A673 (cell line): ENCODE data around the gene HACD2. TPM values are rescaled to one million over a fixed set of nuclear protein-coding genes. Genes with fewer than 3 reads are reported as not detected.

Source experiments
- BruUV-seq: library from RNA; stranded (reverse); fragments of 400-500 nt; replicated peaks from 2 replicates; lab custom pipeline; 2021; lab: Mats Ljungman, UMichigan
- CTCF ChIA-PET: fragments of 300-600 bp; sonication (Branson Sonifier 250); formaldehyde crosslinking; loops from one replicate; lab custom pipeline; 2022; ENCODE audit warnings: antibody characterized with exemption; lab: Charles Lee
- POLR2A ChIA-PET: fragments of 300-600 bp; sonication (Branson Sonifier 250); formaldehyde crosslinking; loops from one replicate; lab custom pipeline; 2022; ENCODE audit warnings: antibody characterized with exemption; ENCODE audit not compliant: low non-redundant PET; lab: Charles Lee
- DNase-seq: peaks from one replicate; pipeline ENCODE4 v3.0.0-alpha.2; 2015; ENCODE audit warnings: low spot score
- H3K27ac ChIP-seq: fragments of 200-600 bp; sonication (generic); 2 replicates; pipeline ENCODE4 v1.5.1; 2016; ENCODE audit warnings: mixed run types, low read depth, mild to moderate bottlenecking, mixed read lengths, antibody characterized with exemption, low read length; ENCODE audit not compliant: poor library complexity, severe bottlenecking
- H3K27me3 ChIP-seq: fragments of 200-600 bp; sonication (generic); replicated peaks from 2 replicates; pipeline ENCODE4 v1.6.1; 2017; ENCODE audit warnings: mixed run types, low read depth, mild to moderate bottlenecking, mixed read lengths, antibody characterized with exemption, low read length; ENCODE audit not compliant: insufficient read depth, poor library complexity
- H3K36me3 ChIP-seq: fragments of 200-600 bp; sonication (generic); 2 replicates; pipeline ENCODE4 v1.6.1; 2016; ENCODE audit warnings: mixed run types, mild to moderate bottlenecking, mixed read lengths, antibody characterized with exemption, low read length; ENCODE audit not compliant: insufficient read depth, poor library complexity, severe bottlenecking
- H3K4me1 ChIP-seq: fragments of 200-600 bp; sonication (generic); 2 replicates; pipeline ENCODE4 v1.6.1; 2017; ENCODE audit warnings: mixed run types, mild to moderate bottlenecking, mixed read lengths, antibody characterized with exemption, low read length; ENCODE audit not compliant: insufficient read depth, poor library complexity, severe bottlenecking
- H3K4me3 ChIP-seq: fragments of 200-600 bp; sonication (generic); 2 replicates; pipeline ENCODE4 v1.5.1; 2016; ENCODE audit warnings: low read depth, mixed run types, mild to moderate bottlenecking, mixed read lengths, low read length; ENCODE audit not compliant: poor library complexity, severe bottlenecking
- H3K9me3 ChIP-seq: fragments of 200-600 bp; sonication (generic); 2 replicates; pipeline ENCODE4 v1.6.1; 2016; ENCODE audit warnings: mixed run types, low read depth, mild to moderate bottlenecking, mixed read lengths, antibody characterized with exemption, low read length; ENCODE audit not compliant: poor library complexity, severe bottlenecking
- EZH2 ChIP-seq: fragments of 200-600 bp; sonication (generic); IDR thresholded peaks from 2 replicates; pipeline ENCODE4 v1.6.1; 2017; ENCODE audit warnings: borderline replicate concordance, low read depth, mild to moderate bottlenecking, mixed read lengths, antibody characterized with exemption, low read length; ENCODE audit not compliant: poor library complexity, severe bottlenecking
- intact Hi-C: fragments of 100-400 bp; cut with micrococcal nuclease; formaldehyde crosslinking; loops from one replicate; pipeline ENCODE4 v1.10.0; 2022; ENCODE audit not compliant: unreplicated experiment
- total RNA-seq: library from RNA; stranded (reverse); gene quantifications from 2 replicates; pipeline ENCODE4 v1.2.3, GENCODE V29; 2021
- TF ChIP-seq, protein P1 (sequence below): fragments of 300-800, 200-600 bp; sonication (generic); conservative IDR thresholded peaks from 2 replicates; pipeline ENCODE4 v1.5.1; 2017; ENCODE audit warnings: low read depth, mild to moderate bottlenecking, antibody characterized with exemption, low read length, moderate library complexity, mixed read lengths

Gene HACD2
- total RNA-seq, 1 experiment from 2014 or later, result 49.3 TPM

DNA sequence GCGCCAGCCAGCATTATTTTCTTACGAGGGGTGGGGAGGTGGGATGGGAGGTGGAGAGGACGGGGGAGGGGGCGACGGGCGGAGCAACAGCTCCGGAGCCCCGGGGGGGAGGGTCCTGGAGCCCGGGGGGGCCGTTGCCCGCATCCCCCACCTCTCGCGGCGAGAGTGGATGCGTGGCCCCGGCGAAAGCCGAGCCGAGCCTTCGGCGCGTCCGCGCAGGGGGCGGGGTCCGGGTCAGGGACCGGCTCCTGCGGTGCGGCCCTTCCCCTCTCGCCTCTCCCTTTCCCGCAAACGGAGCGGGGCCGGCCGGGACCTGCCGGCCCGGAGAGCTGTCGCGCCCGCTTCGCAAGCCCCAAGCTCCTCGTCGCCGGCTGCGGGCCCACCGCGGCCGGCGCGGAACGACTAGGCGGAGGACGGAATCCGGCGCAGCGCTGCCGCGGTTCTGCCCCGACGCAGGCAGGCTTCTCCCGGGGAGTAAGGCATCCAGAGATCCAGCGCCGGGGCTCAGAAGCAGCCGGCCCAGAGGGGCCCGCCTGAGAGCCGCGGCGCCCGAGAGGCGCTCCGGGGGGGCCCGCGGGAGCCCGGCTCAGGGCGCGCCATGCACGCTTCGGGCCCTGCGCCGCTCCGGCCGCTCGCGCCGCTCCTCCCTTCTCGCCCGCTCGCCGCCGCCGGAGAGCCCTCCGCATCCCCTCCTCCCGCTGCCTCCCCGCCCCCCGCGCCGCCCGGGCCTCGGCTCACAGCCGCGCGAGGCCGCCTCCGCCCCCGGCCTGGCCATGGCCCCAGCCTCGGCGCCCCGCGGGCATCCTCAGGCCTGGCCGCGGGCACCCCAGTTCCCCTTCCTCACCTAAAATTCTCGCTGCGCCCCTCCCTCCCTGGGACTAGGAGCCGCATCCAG is 135.5 kb downstream of the HACD2 start:
- no peaks in the 10 kb centered on the region for H3K4me1 ChIP-seq
- H3K36me3 ChIP-seq, result no peaks in the 10 kb centered on the region
- H3K27ac ChIP-seq, result no peak overlapping the region
- peaks cover 75% of the 10 kb centered on the region for H3K27me3 ChIP-seq
- intact Hi-C loops, result no loop called here
- peak overlapping the region; percentile 45 for H3K4me3 ChIP-seq
- ChIA-PET POLR2A (no interaction called here), CTCF (interaction anchor here (0.7 kb wide), 1 partner anchor 113 kb away, joined by 7 read pairs; no protein-coding TSS in a partner anchor)
- BruUV-seq, result no TSS peak
- peak; percentile 35 for DNase-seq
- H3K9me3 ChIP-seq, result no peaks in the 10 kb centered on the region
- no peak for TF ChIP-seq EZH2
- TF ChIP-seq, protein P1, sequence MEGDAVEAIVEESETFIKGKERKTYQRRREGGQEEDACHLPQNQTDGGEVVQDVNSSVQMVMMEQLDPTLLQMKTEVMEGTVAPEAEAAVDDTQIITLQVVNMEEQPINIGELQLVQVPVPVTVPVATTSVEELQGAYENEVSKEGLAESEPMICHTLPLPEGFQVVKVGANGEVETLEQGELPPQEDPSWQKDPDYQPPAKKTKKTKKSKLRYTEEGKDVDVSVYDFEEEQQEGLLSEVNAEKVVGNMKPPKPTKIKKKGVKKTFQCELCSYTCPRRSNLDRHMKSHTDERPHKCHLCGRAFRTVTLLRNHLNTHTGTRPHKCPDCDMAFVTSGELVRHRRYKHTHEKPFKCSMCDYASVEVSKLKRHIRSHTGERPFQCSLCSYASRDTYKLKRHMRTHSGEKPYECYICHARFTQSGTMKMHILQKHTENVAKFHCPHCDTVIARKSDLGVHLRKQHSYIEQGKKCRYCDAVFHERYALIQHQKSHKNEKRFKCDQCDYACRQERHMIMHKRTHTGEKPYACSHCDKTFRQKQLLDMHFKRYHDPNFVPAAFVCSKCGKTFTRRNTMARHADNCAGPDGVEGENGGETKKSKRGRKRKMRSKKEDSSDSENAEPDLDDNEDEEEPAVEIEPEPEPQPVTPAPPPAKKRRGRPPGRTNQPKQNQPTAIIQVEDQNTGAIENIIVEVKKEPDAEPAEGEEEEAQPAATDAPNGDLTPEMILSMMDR, result no peak

DNA sequence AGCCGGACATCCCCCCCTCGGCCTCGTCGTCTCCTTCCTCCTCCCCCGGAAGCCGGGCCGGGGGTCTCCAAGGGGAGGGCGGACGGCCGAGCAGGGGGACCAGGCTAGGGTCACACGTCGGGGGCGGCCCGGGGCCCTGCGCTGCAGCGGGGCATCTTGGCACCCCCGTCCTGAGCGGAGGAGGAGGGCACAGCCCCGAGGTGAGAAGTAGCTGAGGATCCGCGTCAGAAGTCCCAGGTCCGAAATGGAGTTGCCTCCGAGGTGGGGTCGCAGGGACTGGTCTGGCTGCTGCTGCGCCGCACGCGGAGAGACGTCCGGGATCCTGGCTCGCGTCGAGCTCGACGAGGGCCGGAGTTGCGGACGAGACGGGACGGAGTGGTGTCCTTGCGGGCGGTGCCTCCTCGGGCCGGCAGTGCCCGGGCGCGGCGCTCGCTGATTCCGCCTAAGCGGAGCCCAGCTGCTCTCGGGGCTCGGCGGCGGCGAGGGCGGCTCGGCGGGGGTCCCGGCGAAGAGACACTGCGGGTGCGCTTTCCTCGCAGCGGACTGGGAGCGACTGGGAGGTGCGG is 136.2 kb downstream of the HACD2 start, which contains the start of gene ADCY5:
Gene ADCY5, minus strand, starts transcription at position 555 of the 566 bp plus-strand sequence. Its CDS starts 545 bp downstream, at position 10.
- peaks cover 78% of the 10 kb centered on the region for H3K27me3 ChIP-seq
- no peak for DNase-seq
- no peaks in the 10 kb centered on the region for H3K4me1 ChIP-seq
- peak; percentile 78 for TF ChIP-seq EZH2
- TF ChIP-seq, protein P1, result no peak
- H3K4me3 ChIP-seq, result peak within 1 kb of the TSS; percentile 45
- intact Hi-C loops, result no loop called here
- ChIA-PET CTCF (interaction anchor here (0.7 kb wide), 1 partner anchor 114 kb away, joined by 7 read pairs; no protein-coding TSS in a partner anchor), POLR2A (no interaction called here)
- H3K9me3 ChIP-seq, result no peaks in the 10 kb centered on the region
- no peak within 1 kb of the TSS for H3K27ac ChIP-seq
- no peaks in the 10 kb centered on the region for H3K36me3 ChIP-seq
- no TSS peak for BruUV-seq

DNA sequence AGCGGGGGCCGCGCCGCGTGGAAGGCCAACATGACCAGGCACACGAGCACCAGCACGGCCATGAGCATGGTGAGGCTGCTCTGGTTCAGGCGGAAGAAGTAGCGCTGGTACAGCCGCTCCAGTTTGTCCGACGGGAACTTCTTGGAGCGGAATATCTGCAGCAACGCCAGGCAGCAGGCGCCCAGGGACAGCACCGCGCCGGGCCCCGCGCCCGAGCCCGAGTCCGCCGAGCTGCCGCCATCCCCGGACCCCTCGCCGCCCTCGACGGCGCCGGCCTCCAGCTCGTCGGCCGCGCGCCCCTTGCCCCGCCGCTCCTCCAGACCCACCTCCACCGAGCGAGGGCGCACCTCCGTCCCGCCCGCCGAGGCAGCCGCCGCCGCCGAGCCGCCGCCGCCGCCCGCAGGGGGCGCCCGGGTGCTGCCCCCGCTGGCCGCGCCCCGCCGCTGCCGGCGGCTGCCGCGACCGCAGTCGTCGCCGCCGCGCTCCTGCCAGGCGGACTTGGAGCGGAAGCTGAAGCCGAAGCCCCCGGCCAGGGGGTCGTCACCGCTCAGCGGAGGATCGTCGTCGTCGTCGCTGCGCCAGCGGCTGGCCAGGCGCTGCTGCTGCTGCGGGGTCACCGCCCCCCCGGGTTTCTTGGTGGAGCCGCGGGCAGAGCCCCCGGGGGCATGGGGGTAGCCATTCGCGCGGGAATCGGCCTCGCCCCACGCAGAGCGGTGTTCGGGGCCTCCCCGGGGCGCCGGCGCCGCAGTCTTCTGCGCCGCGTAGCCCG is 136.9 kb downstream of the HACD2 start:
- ChIA-PET POLR2A (no interaction called here), CTCF (interaction anchor here (0.7 kb wide), 1 partner anchor 114 kb away, joined by 7 read pairs; no protein-coding TSS in a partner anchor)
- Histone ChIP-seq H3K4me1 (no peaks in the 10 kb centered on the region), H3K36me3 (no peaks in the 10 kb centered on the region), H3K27me3 (peaks cover 71% of the 10 kb centered on the region), H3K4me3 (peak overlapping the region; percentile 45), H3K9me3 (no peaks in the 10 kb centered on the region), H3K27ac (no peak overlapping the region)
- TF ChIP-seq, protein P1, result no peak
- TF ChIP-seq EZH2, result no peak
- no TSS peak for BruUV-seq
- DNase-seq, result no peak
- intact Hi-C loops, result no loop called here
